ENCODE results near the gene RHOBTB1.

DNA sequence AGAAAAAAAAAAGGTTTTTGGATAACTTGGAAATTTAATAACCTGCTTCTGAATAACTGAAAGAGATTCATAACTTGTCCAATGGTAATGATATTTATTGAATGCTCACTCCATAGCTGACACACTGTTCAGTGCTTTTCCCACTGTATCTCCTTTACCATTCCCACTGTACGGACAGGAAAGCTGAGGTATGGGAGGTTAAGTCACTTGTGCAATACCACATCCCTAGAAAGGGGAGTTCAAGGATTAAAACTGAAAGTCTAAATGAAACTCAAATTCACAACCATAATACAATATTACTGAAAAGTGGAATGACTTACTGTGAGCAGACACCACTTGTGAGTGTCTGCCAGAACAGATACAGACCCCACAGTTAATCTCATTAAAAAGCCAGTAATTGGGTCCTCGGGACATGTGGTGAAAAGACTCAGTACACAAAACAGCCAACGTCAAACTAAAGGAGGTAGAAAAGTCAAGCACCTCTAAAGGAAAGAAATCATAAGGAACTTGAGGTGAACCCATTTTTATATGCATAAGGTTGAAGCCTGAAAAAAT, 13.8 kb upstream of the RHOBTB1 start:
- TF ChIP-seq, protein P1, sequence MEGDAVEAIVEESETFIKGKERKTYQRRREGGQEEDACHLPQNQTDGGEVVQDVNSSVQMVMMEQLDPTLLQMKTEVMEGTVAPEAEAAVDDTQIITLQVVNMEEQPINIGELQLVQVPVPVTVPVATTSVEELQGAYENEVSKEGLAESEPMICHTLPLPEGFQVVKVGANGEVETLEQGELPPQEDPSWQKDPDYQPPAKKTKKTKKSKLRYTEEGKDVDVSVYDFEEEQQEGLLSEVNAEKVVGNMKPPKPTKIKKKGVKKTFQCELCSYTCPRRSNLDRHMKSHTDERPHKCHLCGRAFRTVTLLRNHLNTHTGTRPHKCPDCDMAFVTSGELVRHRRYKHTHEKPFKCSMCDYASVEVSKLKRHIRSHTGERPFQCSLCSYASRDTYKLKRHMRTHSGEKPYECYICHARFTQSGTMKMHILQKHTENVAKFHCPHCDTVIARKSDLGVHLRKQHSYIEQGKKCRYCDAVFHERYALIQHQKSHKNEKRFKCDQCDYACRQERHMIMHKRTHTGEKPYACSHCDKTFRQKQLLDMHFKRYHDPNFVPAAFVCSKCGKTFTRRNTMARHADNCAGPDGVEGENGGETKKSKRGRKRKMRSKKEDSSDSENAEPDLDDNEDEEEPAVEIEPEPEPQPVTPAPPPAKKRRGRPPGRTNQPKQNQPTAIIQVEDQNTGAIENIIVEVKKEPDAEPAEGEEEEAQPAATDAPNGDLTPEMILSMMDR (conservative IDR thresholded peaks at IDR 0.05): no peak
- no peak for TF ChIP-seq ZFX (IDR thresholded peaks at IDR 0.05)
